KMS-11 (cell line): ENCODE results near the gene GAST.

Experiments
- H2AFZ ChIP-seq: fragments of 200-600 bp; sonication (generic); 2 replicates; pipeline ENCODE4 v1.6.1; 2016; ENCODE audit warnings: antibody characterized with exemption, mixed run types, low read depth
- H3K27ac ChIP-seq: fragments of 200-600 bp; sonication (generic); 2 replicates; pipeline ENCODE4 v1.6.1; 2016; ENCODE audit warnings: mild to moderate bottlenecking, mixed run types
- H3K27me3 ChIP-seq: fragments of 200-600 bp; sonication (generic); 2 replicates; pipeline ENCODE4 v1.6.1; 2017; ENCODE audit warnings: mild to moderate bottlenecking, low read depth, mixed run types, moderate library complexity; ENCODE audit not compliant: insufficient read depth
- H3K36me3 ChIP-seq: fragments of 200-600 bp; sonication (generic); 2 replicates; pipeline ENCODE4 v1.6.1; 2017; ENCODE audit warnings: mild to moderate bottlenecking, mixed run types; ENCODE audit not compliant: insufficient read depth
- H3K4me1 ChIP-seq: fragments of 200-600 bp; sonication (generic); 2 replicates; pipeline ENCODE4 v1.6.1; 2016; ENCODE audit warnings: mild to moderate bottlenecking, low read depth, mixed run types; ENCODE audit not compliant: poor library complexity, severe bottlenecking
- H3K4me2 ChIP-seq: fragments of 200-600 bp; sonication (generic); 2 replicates; pipeline ENCODE4 v1.7.0; 2016; ENCODE audit warnings: mild to moderate bottlenecking, mixed run types
- H3K4me3 ChIP-seq: fragments of 200-600 bp; sonication (generic); IDR thresholded peaks from 2 replicates; pipeline ENCODE4 v1.6.1; 2017; ENCODE audit warnings: low read depth, low read length, mixed read lengths; ENCODE audit not compliant: insufficient read depth
- H3K79me2 ChIP-seq: fragments of 200-600 bp; sonication (generic); 2 replicates; pipeline ENCODE4 v1.6.1; 2016; ENCODE audit warnings: low read depth, mixed run types; ENCODE audit not compliant: insufficient read depth
- H3K9ac ChIP-seq: fragments of 200-600 bp; sonication (generic); 2 replicates; pipeline ENCODE4 v1.6.1; 2016; ENCODE audit warnings: mild to moderate bottlenecking, mixed run types
- H4K20me1 ChIP-seq: fragments of 200-600 bp; sonication (generic); 2 replicates; pipeline ENCODE4 v1.6.1; 2016; ENCODE audit warnings: mild to moderate bottlenecking, mixed run types; ENCODE audit not compliant: insufficient read depth
- TF ChIP-seq, protein P1 (sequence below): fragments of 200-600 bp; sonication (generic); conservative IDR thresholded peaks from 2 replicates; pipeline ENCODE4 v1.6.1; 2017; ENCODE audit warnings: low read depth, mild to moderate bottlenecking, antibody characterized with exemption, low read length, moderate library complexity, mixed read lengths

The GAST gene

DNA sequence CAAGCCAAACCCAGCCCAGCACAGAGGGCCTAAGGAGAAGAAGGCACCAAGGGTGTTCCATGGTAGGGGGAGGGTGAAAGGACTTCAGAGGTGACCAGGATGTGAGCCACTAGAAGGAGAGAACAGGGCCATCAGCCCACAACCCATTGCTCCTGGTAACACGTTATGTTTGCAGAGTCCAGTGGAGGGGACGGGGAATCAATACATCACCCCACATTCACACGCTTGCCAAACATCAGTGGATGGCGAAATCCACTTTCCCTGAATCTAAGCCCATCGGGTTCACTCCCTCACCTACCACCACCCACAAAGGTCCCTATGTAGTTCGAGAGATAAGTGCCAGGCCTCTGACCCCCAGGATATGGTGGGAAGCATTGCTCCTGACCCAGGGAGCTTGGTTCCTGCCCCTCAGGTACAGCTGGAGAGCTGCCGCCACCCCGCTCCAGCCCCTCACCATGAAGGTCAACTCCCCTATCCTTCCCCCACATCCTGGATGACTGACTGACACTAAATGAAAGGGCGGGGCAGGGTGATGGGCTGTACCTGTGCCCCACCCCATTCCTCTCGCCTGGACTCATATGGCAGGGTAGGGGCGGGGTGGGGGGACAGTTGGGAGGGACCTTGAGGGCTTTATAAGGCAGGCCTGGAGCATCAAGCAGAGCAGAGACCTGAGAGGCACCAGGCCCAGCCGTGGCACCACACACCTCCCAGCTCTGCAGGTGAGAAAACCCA, at the start of gene GAST:
TSS of gene GAST (plus strand) at position 663 of the 732 bp plus-strand sequence. CDS start 3,106 bp downstream, outside the sequence.
- Histone ChIP-seq H4K20me1 (no peaks in the 10 kb centered on the region), H3K79me2 (no peaks in the 10 kb centered on the region), H3K36me3 (no peaks in the 10 kb centered on the region), H3K27ac (no peak within 1 kb of the TSS), H3K27me3 (peaks cover under 1% of the 10 kb centered on the region; the same call in 1 of the 2 replicates), H2AFZ (no peak within 1 kb of the TSS), H3K4me2 (no peak within 1 kb of the TSS), H3K4me1 (no peaks in the 10 kb centered on the region), H3K9ac (no peak within 1 kb of the TSS), H3K4me3 (no peak within 1 kb of the TSS)
- TF ChIP-seq, protein P1, sequence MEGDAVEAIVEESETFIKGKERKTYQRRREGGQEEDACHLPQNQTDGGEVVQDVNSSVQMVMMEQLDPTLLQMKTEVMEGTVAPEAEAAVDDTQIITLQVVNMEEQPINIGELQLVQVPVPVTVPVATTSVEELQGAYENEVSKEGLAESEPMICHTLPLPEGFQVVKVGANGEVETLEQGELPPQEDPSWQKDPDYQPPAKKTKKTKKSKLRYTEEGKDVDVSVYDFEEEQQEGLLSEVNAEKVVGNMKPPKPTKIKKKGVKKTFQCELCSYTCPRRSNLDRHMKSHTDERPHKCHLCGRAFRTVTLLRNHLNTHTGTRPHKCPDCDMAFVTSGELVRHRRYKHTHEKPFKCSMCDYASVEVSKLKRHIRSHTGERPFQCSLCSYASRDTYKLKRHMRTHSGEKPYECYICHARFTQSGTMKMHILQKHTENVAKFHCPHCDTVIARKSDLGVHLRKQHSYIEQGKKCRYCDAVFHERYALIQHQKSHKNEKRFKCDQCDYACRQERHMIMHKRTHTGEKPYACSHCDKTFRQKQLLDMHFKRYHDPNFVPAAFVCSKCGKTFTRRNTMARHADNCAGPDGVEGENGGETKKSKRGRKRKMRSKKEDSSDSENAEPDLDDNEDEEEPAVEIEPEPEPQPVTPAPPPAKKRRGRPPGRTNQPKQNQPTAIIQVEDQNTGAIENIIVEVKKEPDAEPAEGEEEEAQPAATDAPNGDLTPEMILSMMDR = no peak

DNA sequence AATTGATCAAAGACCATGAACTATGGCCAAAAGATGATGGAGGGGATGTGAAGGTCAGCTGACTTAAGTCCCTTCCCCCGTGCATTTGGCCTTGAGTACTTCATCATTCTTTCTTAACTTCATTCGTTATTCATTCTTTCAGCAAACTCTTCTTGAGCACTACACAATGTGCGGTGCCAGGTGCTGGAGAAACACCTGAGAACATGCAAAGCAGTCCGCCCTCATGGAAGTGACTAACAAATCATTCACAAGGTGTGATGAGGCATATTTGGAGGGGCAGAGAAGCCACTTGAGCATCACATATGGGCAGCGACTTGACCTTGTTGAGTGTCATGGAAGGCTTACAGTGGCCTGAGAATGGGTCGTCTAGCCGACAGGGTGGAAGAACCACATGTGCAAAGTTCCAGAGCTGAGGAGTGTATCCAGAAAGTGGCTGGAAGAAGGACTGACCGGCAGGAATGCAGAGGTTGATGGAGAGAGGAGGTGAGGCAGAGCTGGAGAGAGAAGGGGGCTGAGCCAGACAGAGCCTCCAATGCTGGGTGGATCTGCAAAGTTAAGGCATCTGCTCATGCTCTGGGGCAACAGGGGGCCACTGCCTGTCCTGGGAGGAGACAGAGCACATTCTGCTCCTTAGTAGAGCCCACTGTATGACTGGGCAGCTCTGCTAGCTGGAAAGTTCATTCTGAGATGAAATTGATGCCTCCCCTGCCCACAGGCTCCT, 48.5 kb upstream of the GAST start:
- TF ChIP-seq, protein P1 = no peak
- H3K79me2 ChIP-seq = no peaks in the 10 kb centered on the region
- no peak overlapping the region for H3K4me3 ChIP-seq
- H3K4me1 ChIP-seq = peaks cover 42% of the 10 kb centered on the region
- no peak overlapping the region for H3K9ac ChIP-seq
- H3K4me2 ChIP-seq = no peak overlapping the region
- no peak overlapping the region for H3K27ac ChIP-seq
- peaks cover 11% of the 10 kb centered on the region for H3K27me3 ChIP-seq
- no peaks in the 10 kb centered on the region for H3K36me3 ChIP-seq
- H2AFZ ChIP-seq = no peak overlapping the region
- H4K20me1 ChIP-seq = no peaks in the 10 kb centered on the region

GRCh38 chr17:41664172-41664457, 48.0 kb upstream of the GAST start:
- H3K27ac ChIP-seq = no peak overlapping the region
- H3K4me3 ChIP-seq = no peak overlapping the region
- no peaks in the 10 kb centered on the region for H4K20me1 ChIP-seq
- peaks cover 46% of the 10 kb centered on the region for H3K4me1 ChIP-seq
- no peak overlapping the region for H3K4me2 ChIP-seq
- H3K9ac ChIP-seq = no peak overlapping the region
- H3K36me3 ChIP-seq = no peaks in the 10 kb centered on the region
- no peaks in the 10 kb centered on the region for H3K79me2 ChIP-seq
- TF ChIP-seq, protein P1 = no peak
- H2AFZ ChIP-seq = no peak overlapping the region
- H3K27me3 ChIP-seq = peaks cover 11% of the 10 kb centered on the region

DNA sequence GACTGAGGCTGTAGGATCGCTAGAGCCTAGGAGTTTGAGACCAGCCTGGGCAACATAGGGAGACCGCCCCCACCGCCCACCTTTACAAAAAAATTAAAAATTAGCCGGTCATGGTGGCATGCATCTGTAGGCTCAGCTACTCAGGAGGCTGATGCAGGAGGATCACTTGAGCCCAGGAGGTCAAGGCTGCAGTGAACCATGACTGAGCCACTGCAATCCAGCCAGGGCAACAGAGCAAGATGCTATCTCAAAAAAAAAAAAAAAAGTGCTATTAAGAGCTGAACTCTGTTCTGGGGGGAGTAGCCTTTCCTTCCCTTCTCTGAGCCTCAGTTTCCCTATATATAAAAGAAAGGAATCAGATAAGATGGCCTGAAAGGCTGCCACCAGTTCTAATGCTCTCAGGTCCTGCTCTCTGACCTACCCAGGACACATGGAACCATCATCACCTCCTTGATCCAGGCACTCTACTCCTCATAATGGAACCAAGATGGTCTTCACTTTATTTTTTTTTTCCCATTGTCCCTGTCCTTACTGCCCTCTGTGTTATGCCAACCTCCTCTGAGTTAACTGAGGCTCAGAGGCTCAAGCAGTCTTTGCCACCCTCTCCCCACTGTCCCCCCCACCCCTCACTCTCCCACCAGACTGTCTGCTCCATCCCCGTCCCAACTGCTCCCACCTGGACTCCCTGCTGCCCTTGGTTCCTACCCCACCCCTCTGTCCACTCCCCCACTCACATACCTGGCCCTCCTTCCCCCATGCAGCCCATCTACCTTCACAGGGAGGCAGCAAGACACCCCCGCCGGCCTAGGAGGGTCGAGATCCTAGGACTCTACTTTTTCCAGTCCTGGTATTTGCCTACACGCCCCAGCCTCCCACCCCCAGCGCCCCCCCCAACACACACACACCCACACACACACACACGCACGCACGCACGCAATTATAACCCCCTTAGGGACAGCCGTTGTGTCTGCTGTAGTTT, 47.3 kb upstream of the GAST start:
- Histone ChIP-seq H2AFZ (peak overlapping the region; percentile 71), H3K27me3 (peaks cover 11% of the 10 kb centered on the region), H3K4me2 (peak overlapping the region; percentile 81), H3K4me1 (peaks cover 53% of the 10 kb centered on the region), H4K20me1 (no peaks in the 10 kb centered on the region), H3K9ac (peak overlapping the region; percentile 61; the same call in 1 of the 2 replicates), H3K27ac (peak overlapping the region; percentile 77), H3K4me3 (no peak overlapping the region), H3K36me3 (no peaks in the 10 kb centered on the region), H3K79me2 (no peaks in the 10 kb centered on the region)
- TF ChIP-seq, protein P1 = no peak
